Globus pallidus (tissue), 1 donor: Measurements from ENCODE around the gene C1GALT1C1L.
"Not testable (repeated sequence)": the region's sequence is repeated elsewhere in the genome, so short reads cannot be mapped to it uniquely, and the experiment has no call there.

Experiments used
- DNase-seq: peaks from one replicate; pipeline ENCODE4 v3.0.0-alpha.2; 2015; ENCODE audit warnings: low spot score

The C1GALT1C1L gene

GRCh38 chr2:43676322-43677050 is at the start of gene C1GALT1C1L:
Gene C1GALT1C1L, minus strand, starts transcription at chr2:43676429. Its CDS starts 107 bp downstream, at chr2:43676322.
- peak; percentile 42 for DNase-seq

- no peak for DNase-seq
Measured at GRCh38 chr2:43725711-43726246, 49.5 kb upstream of the C1GALT1C1L start.

GRCh38 chr2:43724728-43725526 is 48.7 kb upstream of the C1GALT1C1L start:
- no peak for DNase-seq

- DNase-seq, result no peak
Measured at GRCh38 chr2:43718530-43719124, 42.4 kb upstream of the C1GALT1C1L start.

GRCh38 chr2:43717322-43717721 is 41.1 kb upstream of the C1GALT1C1L start:
- no peak for DNase-seq

GRCh38 chr2:43715300-43716098 is 39.3 kb upstream of the C1GALT1C1L start:
- no peak for DNase-seq

- no peak for DNase-seq
Measured at GRCh38 chr2:43714164-43714563, 37.9 kb upstream of the C1GALT1C1L start.

- DNase-seq, result no peak
Measured at GRCh38 chr2:43710866-43711265, 34.6 kb upstream of the C1GALT1C1L start.

- DNase-seq, result no peak
Measured at GRCh38 chr2:43708891-43709290, 32.7 kb upstream of the C1GALT1C1L start.

- no peak for DNase-seq
Measured at GRCh38 chr2:43708178-43708577, 31.9 kb upstream of the C1GALT1C1L start.

GRCh38 chr2:43707255-43708015 is 31.2 kb upstream of the C1GALT1C1L start:
- DNase-seq, result no peak

GRCh38 chr2:43701111-43701510 is 24.9 kb upstream of the C1GALT1C1L start:
- no peak for DNase-seq

GRCh38 chr2:43699761-43700160 is 23.5 kb upstream of the C1GALT1C1L start:
- no peak for DNase-seq

- not testable (repeated sequence) for DNase-seq
Measured at GRCh38 chr2:43698140-43698539, 21.9 kb upstream of the C1GALT1C1L start.

- no peak for DNase-seq
Measured at GRCh38 chr2:43692428-43692994, 16.3 kb upstream of the C1GALT1C1L start.

GRCh38 chr2:43689999-43690398 is 13.8 kb upstream of the C1GALT1C1L start:
- no peak for DNase-seq

- DNase-seq, result no peak
Measured at GRCh38 chr2:43685357-43685756, 9.1 kb upstream of the C1GALT1C1L start.

GRCh38 chr2:43677783-43678182 is 1.6 kb upstream of the C1GALT1C1L start:
- not testable (repeated sequence) for DNase-seq

GRCh38 chr2:43675646-43676321 is 445 bp downstream of the C1GALT1C1L start:
- peak; percentile 5 for DNase-seq

- no peak for DNase-seq
Measured at GRCh38 chr2:43657241-43657640, 19.0 kb downstream of the C1GALT1C1L start.
